Activated CD4-positive, alpha-beta T cell treated with anti-CD3 and anti-CD28 coated beads, Interleukin-10, Interleukin-2, amounts not matched to agents 100 ng/mL and 50 ng/mL, durations not matched to agents 16 hours and 8 hours (primary cell): ENCODE data around the gene PGAP3.
"Not testable (repeated sequence)": the region's sequence is repeated elsewhere in the genome, so short reads cannot be mapped to it uniquely, and the experiment has no call there.

Experiments
- DNase-seq: peaks from one replicate; pipeline ENCODE4 v3.0.0-alpha.2; 2020

Gene PGAP3, protein sequence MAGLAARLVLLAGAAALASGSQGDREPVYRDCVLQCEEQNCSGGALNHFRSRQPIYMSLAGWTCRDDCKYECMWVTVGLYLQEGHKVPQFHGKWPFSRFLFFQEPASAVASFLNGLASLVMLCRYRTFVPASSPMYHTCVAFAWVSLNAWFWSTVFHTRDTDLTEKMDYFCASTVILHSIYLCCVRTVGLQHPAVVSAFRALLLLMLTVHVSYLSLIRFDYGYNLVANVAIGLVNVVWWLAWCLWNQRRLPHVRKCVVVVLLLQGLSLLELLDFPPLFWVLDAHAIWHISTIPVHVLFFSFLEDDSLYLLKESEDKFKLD

DNA sequence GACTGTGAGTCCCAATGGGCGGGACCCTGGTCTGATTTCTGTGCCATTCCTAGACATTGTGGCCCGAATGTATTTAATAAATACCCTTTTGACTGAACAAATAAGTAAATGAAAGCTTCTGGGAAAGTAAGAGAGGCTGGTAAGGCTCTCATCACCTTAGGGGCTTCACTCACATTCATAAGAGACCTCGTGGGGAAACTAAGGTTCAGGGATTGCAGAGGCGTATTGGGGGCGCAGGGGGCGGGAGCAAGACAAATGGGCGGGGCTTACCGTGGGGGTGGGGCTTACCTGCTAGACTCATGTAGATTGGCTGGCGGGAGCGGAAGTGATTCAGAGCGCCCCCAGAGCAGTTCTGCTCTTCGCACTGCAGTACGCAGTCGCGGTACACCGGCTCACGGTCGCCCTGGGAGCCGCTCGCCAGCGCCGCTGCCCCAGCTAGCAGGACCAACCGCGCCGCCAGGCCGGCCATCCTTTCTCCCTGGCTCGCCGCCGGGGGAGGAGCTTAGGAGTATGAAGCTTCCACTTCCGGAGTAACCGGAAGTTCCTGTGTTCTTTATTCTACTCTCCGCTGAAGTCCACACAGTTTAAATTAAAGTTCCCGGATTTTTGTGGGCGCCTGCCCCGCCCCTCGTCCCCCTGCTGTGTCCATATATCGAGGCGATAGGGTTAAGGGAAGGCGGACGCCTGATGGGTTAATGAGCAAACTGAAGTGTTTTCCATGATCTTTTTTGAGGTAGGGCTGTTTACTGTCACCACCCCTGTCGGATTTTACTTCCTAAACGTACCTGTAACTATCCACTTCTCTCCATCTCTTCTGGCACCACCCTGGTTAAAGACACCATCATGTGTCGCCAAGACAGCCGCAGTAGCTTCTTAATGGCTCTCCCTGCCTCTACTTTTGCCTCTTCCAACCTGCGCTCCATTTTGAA is at the start of gene PGAP3:
Gene PGAP3, minus strand, starts transcription at position 512 of the 929 bp plus-strand sequence. Its CDS starts 43 bp downstream, at position 469.
- peak; percentile 91 for DNase-seq

- no peak for DNase-seq
Measured at GRCh38 chr17:39737206-39737759, 49.4 kb upstream of the PGAP3 start.

GRCh38 chr17:39736319-39737165 is 48.7 kb upstream of the PGAP3 start:
- DNase-seq = no peak

DNA sequence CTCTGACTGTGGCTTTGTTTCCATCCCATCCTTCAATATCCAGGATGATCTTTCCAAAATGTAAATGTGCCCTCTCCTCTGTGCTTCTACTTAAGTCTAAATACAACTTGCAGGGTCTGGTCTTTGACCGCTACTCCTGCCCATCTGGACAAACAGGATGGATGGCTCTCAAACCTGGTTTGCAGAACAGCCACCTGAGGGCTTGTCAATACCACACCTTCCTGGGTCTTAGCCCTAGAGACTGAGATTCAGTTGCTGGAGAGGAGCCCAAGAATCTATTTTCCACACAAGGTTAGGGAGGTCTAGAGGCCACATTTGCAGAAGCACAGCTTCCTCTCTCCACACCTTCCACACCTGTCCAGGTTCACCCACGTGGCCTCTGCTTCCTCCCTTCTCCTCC is 48.0 kb upstream of the PGAP3 start:
- DNase-seq = no peak

GRCh38 chr17:39732586-39732985 is 44.7 kb upstream of the PGAP3 start:
- DNase-seq = no peak

GRCh38 chr17:39730095-39730921 is 42.5 kb upstream of the PGAP3 start, which contains the start of gene MIEN1:
Gene MIEN1 (minus strand): TSS chr17:39730532. CDS start chr17:39730495, 37 bp downstream.
- DNase-seq = peak; percentile 95

DNA sequence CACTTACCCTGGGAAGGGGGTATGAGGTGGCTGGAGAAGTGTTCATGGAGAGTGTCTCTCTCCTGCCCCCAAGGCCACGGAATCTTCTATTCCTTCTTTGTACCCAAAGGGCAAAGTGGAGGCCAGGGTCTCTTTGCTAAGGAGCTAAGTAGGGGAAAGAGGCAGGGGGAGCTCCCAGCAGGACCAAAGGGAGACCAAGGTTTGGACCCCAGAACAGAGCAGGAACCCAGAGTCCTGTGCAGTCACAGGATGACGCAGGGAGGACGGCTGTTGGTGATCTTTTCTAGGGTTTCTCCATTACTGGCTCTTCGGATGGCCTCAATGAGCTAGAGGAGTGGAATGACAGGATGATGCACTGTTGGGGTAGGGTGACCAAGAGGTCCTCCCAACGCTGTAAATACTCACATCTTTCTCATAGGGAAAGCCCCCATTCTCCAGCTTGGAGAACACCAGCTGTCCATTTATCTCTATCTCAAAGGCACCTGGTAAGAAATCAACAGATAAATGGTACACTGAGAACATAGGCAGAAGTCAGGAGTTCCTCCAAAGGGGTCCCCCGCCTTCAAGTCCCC is 41.5 kb upstream of the PGAP3 start:
- DNase-seq = no peak

- no peak for DNase-seq
Measured at GRCh38 chr17:39727556-39727955, 39.7 kb upstream of the PGAP3 start.

DNA sequence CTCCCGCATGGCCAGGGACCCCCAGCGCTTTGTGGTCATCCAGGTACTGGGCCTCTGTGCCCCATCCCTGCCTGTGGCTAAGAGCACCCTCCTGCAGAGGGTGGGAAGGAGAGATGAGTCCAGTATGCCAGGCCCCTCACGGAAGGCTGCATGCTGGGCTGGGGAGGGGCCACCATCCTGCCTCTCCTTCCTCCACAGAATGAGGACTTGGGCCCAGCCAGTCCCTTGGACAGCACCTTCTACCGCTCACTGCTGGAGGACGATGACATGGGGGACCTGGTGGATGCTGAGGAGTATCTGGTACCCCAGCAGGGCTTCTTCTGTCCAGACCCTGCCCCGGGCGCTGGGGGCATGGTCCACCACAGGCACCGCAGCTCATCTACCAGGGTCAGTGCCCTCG is 38.8 kb upstream of the PGAP3 start:
- DNase-seq = no peak

DNA sequence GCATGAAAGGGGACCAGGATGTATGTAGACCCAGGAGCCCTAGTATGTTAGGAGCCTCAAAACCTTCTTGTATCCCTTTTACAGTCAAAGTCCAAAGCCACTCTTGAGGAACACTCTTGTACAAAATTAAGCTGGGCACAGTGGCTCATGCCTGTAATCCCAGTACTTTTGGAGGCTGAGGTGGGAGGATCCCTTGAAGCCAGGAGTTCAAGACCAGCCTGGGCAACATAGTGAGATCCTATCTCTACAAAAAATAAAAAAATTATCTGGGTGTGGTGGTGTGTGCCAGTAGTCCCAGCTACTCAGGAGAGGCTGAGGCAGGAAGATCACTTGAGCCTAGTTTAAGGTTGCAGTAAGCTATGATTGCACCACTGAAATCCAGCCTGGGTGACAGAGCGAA is 38.1 kb upstream of the PGAP3 start:
- not testable (repeated sequence) for DNase-seq

DNA sequence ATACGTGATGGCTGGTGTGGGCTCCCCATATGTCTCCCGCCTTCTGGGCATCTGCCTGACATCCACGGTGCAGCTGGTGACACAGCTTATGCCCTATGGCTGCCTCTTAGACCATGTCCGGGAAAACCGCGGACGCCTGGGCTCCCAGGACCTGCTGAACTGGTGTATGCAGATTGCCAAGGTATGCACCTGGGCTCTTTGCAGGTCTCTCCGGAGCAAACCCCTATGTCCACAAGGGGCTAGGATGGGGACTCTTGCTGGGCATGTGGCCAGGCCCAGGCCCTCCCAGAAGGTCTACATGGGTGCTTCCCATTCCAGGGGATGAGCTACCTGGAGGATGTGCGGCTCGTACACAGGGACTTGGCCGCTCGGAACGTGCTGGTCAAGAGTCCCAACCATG is 36.9 kb upstream of the PGAP3 start:
- no peak for DNase-seq

DNA sequence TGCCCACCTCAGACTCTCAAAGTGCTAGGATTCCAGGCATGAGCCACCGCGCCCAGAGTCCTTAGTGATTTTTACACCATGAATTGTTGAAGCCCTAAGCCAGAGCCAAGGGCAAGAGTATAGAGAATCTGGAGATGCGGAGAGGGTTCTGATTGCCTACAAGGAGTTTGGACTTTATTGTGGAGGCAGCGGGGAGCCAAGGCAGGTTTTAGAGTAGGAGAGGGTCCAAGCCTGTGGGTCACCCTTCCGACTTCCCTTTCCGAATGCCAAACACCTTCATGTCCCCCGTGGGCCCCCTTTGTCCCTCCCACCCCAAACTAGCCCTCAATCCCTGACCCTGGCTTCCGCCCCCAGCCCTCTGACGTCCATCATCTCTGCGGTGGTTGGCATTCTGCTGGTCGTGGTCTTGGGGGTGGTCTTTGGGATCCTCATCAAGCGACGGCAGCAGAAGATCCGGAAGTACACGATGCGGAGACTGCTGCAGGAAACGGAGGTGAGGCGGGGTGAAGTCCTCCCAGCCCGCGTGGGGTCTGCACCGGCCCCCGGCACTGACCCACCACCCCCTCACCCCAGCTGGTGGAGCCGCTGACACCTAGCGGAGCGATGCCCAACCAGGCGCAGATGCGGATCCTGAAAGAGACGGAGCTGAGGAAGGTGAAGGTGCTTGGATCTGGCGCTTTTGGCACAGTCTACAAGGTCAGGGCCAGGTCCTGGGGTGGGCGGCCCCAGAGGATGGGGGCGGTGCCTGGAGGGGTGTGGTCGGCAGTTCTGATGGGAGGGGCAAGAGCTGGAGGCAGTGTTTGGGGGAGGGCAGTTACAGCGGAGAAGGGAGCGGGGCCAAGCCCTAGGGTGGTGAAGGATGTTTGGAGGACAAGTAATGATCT is 35.4 kb upstream of the PGAP3 start:
- DNase-seq = peak; percentile 27

DNA sequence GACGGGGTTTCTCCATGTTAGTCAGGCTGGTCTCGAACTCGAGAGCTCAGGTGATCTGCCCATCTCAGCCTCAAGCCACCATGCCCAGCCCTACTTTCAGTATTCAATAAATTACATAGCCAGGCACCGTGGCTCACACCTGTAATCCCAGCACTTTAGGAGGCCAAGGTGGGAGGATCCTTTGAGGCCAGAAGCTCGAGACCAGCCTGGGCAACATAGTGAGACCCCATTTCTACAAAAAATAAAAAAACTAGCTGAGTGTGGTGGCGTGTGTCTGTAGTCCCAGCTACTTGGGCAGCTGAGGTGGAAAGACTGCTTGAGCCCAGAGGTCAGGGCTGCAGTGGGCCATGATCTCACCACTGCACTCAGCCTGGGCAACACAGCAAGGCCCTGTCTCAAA is 34.2 kb upstream of the PGAP3 start:
- no peak for DNase-seq

DNA sequence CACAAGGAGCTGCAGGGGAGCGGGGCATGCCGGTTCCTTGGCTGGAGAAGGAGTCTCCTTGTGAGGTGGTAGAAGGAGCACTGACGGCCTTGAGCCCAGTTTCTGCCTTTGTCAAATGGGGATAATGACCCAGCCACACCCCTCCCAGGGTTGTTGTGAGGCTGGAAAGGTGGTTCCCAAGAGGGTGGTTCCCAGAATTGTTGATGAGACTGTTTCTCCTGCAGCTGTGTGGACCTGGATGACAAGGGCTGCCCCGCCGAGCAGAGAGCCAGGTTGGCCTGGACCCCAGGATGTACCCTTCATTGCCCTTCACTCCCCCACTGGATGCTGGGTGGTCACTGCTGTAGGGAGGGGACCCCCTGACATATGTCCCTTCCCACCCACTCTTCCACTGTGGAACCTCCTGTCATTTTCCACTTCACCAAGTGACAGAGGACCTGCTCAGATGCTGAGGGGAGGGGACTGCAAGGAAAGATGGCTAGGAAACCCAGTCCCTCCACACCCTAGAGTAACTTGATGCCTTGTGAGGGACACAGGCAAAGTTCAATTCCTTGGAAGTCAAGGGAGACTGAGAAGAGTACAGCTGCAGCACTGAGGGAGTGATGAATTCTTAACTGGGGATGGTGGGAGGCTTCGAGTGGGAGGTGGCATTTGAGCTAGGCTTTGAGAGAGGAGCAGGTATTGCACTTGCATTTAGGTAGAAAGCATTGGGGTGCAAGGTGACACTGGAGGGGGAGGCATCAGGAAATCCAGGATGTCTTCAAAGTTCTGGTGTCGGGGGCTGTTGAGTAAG is 31.9 kb upstream of the PGAP3 start:
- no peak for DNase-seq

GRCh38 chr17:39717660-39718059 is 29.8 kb upstream of the PGAP3 start:
- no peak for DNase-seq

DNA sequence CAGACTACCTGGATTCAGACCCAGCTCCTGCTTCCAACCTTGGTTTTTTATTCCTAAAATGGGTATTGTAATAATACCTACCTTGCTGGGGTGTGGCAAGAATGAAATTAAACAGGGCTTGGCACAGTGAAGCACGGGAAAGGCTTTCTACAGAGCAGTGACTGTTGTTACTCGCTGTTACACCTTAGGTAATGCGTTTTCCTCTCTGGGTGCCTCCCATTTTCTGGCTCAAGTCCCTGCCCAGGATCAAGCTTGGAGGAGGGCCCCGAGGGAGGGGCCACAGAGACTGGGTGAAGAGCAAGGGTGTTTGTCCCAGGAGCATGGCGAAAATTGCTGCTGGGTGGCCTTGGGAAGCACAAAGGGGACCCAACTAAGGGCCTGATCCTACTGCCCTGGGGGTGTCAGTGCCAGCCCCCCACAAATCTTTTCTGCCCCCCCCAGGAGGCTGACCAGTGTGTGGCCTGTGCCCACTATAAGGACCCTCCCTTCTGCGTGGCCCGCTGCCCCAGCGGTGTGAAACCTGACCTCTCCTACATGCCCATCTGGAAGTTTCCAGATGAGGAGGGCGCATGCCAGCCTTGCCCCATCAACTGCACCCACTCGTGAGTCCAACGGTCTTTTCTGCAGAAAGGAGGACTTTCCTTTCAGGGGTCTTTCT is 29.2 kb upstream of the PGAP3 start:
- no peak for DNase-seq

DNA sequence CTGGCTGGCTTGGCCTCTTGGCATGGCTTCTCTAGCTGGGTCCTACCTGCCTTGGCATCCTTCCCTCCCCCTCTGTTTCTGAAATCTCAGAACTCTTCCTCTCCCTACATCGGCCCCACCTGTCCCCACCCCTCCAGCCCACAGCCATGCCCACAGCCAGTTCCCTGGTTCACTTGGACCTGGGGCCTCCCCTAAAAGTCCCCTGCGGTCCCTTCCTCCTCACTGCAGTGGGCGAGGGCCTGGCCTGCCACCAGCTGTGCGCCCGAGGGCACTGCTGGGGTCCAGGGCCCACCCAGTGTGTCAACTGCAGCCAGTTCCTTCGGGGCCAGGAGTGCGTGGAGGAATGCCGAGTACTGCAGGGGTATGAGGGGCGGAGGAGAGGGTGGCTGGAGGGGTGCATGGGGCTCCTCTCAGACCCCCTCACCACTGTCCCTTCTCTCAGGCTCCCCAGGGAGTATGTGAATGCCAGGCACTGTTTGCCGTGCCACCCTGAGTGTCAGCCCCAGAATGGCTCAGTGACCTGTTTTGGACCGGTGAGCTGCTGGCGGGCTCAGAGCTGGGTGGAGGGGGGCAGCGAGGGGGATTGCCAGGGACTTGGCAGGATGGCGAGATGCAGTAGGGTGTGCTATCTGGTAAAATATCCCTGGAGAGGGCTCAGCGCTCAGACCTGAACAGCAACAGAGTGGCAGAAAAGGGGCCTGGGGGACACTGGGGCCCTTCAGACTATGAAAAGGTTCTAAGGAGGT is 28.4 kb upstream of the PGAP3 start:
- DNase-seq = no peak
